Stimulated activated CD8-positive, alpha-beta memory T cell treated with anti-CD3 and anti-CD28 coated beads, Interleukin-4, amount 100 ng/mL, for 4 hours (primary cell): ENCODE data around the gene NR1I2.

ENCODE experiments used
- DNase-seq, 2 donors: peaks; one replicate each; pipeline ENCODE4 v3.0.0-alpha.2; 2020; ENCODE audit warnings: low read depth in 2 of 2, low spot score in 1 of 2

Gene NR1I2

DNA sequence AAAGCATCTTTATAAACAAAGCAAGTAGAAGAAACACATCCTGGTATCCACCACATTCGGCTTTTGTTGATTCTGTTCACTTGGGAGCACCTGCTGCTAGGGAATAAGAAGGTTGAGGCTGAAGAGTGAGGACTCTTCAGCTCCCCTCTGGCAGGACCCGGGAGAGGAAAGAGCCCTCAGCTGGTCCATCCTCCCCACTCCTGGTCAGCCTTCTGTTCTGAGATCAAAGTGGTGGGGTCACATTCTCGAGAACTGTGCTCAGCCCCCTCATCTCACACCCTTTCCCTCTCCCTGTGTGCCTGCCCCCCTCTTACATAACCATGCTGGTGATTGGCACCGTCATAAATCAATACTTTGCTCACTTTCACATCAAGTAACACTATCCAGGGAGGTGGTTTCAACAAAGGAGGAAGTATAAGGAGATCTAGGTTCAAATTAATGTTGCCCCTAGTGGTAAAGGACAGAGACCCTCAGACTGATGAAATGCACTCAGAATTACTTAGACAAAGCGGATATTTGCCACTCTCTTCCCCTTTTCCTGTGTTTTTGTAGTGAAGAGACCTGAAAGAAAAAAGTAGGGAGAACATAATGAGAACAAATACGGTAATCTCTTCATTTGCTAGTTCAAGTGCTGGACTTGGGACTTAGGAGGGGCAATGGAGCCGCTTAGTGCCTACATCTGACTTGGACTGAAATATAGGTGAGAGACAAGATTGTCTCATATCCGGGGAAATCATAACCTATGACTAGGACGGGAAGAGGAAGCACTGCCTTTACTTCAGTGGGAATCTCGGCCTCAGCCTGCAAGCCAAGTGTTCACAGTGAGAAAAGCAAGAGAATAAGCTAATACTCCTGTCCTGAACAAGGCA lies at the start of gene NR1I2:
Gene NR1I2, plus strand, starts transcription at position 772 of the 869 bp plus-strand sequence.
- no peak for DNase-seq

DNA sequence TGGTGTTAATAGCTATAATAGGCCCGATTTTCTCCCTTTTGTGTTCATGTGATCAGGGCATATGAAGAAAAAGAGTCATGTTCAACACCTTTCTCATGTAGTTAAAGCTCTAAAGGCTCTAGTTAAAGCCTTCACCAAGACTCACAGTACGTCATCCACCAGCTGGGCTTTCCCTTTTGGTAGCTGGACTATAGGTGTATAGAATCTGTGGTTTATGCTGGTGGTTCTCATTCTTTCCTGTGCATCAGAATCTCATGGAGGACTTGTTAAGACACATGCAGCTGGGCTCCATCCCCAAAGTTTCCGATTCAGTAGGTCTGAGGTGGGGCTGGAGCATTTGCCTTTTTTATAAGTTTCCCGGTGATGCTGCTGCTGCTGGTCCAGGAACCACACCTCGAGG lies 48.1 kb upstream of the NR1I2 start:
- DNase-seq = no peak

DNA sequence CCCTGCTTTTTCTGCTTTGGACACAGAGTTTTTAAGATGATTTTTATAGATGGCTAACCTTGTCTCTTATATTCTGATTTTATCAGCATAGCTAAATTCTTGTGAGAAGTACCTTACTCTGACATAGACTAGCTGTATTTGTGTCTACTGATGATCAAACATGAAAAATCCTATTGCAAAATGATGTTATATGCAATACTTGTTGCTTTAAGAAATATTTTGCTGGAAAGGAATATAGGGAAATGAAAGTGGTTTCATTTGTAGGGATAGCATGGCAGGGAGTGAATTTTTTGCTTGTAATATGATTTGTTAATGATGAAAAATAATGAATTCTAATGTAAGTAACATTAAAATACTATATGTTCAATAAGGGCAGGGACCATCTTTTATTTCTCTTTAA lies 43.2 kb upstream of the NR1I2 start:
- DNase-seq = no peak

DNA sequence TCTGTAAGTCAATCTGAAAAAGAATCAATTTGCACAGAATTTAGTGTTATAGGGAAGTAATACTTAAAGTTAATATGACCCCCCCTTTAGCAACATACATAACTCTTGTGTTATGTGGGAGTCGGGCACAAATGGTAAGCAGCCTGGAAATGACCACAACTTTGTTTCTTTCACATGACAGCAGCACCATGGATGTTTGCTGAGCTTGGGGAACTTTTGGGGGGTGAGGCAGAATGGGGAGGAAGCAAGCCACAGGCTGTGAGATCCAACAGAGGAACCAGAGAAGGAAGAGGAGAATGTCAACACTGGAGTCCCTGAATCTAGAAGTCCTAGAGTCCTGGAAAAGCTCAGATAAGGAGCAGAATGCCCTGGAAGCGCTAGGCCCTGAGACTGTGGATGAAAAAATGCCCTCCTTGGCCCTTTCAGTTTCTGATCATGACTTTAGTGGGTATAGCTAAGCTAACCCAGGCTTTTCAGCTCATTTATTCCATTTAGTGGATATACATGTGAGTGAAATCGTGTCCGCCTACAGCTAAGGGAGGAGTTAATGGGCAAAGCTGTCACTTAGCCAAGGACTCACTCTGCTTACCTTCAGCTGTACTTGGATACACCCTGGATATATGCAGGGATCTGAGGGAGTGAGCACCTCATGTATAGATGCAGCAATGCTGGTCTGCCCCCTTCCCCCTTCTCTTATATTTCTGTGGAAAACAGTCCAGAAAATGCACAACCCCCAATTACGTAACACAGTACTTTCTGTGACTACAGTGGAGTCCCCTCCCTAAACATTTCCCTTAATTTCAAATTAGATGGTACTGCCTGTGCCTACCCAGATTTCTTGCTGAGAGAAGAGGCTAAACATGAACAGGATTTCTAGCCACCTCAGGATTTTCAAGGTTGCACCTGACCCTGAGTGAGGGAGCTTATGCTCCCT lies 40.0 kb upstream of the NR1I2 start:
- DNase-seq = no peak

DNA sequence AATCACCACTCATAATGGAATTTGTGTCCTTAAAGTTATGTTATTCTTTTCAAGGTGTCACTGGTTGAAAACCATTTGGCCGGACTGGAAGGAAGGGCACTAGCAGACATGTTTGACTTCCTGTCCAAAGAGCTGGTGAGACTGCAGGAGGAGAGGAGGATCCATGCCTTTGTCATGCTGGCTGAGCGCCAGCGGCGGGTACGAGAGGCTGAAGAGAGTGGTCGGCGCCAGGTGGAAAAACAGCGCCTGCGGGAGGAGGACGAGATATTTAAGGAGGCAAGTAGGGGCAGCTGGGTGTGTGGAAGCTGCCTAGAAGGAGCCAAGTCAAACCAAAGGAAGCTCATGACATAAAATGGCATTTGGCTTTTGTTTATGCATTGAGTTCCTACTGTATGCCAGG lies 38.0 kb upstream of the NR1I2 start:
- no peak for DNase-seq

DNA sequence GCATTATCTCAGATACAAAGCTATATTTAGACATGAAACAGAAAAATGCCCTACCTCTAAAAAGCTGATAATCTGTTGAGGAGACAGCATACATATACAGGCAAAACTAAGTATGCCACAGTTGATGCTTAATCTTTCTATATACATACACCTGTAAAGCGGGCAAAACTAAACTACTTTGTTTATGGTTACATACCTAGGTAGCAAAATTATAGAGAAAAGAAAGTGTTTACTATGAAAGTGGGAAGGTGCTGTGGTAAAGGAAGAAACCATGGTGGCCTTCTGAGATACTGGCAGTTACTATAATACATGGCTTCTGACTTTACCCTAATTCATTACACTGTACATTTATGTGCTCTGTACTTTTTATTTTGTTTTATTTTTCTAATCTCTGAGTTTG lies 36.0 kb upstream of the NR1I2 start:
- no peak for DNase-seq

DNA sequence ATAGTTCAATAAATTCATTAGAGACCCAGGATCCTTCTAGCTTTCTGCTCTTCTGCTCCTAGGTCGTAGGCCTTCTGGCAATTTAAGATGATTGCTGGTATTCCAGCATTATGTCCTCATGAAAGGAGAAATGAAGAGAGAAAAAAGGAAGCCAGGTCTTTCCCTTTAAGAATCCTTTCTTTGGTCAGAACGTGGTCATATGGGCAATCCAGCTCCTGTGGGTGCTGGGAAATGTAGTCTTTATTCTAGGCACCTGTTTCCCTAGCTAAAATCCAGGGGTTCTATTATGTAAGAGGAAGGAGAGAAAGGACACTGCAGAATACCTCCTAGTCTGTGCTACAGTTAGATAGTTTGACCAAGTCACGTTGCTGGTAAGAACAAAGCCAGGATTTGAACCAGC lies 35.5 kb upstream of the NR1I2 start:
- no peak for DNase-seq

DNA sequence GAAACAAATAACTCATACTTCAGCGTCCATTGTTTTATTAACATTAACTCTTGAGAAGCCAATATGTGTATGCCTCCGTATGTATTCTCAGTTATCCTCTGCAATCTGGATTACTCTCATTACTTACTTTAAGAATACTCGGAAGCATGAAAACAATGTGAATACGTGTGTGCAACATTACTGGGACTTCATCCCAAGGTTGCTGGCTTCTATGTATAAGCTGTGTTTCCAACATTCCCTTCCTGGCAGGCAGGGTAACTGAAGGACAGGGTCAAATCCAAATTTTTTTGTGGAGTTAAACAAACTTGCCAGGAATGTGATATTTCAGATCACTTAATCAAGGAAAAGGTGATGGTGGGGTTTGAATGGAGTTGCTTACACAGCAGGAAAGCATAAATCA lies 34.5 kb upstream of the NR1I2 start:
- no peak for DNase-seq

DNA sequence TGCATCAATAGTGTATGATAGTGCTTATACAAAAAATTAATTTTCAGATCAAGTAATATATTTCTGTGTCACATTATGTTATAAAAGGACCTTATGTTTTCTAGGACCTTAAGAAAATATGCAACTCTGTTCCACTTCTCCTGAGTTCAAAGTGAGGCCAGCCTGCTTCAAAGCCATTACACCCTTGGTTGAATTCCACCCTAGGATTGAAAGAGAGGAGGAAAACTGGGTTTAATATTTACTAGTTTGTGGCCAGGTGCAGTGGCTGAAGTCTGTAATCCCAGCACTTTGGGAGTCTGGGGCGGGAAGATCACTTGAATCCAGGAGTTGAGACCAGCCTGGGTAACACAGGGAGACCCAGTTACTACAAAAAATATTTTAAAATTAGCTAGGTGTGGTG lies 32.9 kb upstream of the NR1I2 start:
- DNase-seq = no peak

DNA sequence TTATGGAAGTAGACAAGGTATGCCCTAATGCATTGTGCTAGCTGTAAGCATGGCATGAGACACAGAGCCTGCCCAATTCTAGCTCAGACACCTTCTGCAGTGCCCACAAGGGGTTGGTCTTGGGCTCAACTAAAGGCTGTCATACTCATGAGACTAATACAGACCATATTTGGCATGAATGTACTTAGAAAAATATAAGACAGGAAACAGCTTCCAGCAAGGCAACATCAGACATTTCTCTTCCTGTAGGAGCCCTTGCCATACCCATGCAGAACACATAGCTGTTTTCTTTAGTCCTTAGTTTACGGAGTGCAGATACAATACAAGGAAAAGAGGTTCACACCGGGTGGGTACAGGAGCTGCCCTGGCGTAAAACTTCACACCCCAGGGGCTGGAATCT lies 30.5 kb upstream of the NR1I2 start:
- no peak for DNase-seq

DNA sequence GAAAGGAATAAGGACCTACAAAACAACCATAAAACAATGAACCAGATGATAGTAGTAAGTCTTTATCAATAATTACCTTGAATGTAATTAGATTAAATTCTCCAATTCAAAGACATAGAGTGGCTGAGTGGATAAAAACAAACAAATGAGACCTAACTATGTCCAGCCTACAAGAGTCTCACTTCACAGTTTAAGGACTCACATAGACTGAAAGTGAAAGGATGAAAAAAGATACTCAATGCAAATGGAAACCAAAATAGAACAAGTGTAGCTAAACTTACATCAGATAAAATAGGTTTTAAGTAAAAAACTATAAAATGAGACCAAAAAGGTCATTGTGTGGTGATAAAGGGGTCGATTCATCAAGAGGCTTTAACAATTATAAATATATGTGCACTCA lies 21.9 kb upstream of the NR1I2 start:
- no peak for DNase-seq

DNA sequence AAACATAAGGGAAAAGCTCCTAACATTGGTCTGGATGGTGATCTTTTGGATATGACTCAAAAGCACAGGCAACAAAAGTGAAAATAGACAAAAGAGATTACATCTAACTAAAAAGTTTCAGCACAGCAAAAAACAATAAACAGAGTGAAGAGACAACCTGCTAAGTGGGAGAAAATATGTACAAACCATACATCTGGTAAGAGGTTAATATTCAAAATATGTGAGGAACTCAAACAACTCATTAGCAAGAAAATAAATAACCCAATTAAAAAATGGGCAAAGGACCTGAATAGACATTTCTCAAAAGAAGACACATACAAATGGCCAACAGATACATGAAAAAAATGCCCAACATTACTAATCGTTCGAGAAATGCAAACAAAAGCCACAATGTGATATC lies 19.0 kb upstream of the NR1I2 start:
- no peak for DNase-seq

DNA sequence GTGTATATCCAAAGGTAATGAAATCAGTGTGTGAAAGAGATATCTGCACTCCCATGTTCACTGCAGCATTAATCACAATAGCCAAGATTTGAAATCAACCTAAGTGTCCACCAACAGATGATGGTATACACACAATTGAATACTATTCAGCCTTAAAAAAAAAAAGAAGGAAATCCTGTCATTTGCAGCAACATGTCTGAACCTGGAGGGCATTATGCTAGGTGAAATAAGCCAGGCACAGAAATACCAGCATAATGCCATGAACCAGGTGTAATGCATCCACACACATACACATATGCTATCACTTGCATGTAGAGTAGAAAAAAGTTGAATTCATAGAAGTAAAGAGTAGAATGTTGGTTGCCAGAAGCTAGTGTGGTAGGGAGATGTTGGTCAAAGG lies 18.4 kb upstream of the NR1I2 start:
- no peak for DNase-seq

DNA sequence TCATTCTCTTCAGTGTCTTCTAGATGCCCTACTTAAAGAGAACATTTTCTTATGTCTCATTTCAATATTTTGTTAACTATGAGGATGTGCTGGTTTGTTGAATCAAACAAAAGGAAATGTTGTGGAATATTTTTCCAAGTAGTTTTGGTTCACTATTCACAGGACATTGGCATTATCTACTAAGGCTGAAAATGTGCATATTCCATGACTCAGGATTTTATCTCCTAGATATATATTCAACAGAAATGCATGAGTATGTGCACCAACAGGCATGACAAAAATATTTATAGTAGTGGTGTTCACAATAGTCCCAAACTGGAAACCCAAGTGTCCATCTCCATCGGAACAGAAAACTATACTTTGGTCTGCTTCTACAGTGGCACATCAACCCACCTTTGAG lies 16.7 kb upstream of the NR1I2 start:
- DNase-seq = no peak

DNA sequence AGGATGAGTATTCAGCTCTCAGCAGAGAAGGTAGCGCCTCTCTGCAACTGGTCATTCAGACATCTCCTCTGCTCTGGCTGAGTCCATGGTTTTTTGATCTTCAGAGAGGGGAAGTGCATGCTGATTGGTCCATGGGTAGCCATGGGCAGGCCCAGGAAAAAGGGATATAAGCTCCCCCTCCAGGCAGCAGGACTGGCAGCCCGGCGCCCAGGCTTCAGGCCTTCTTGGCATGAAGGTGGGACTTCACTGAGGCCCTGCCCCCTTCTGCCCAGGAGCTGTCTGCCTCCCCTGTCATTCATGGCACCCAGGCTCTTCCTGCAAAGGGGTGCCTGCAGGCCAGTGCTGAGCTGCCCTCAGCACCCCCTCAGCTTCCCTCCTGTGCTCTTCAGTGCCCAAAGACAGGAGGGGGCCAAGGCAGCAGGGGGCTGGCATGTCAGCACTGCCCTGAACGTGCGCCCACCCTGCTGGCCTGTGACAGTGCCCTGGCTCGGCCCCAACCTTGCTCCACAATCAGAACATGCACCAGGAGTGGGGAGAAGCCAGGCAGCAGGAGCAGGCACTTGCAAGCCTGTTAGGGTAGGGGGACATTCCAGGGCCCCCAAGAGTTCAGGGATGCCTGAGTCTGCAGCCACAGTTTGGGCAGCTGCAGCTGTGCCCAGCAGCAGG lies 13.8 kb upstream of the NR1I2 start:
- DNase-seq = no peak

DNA sequence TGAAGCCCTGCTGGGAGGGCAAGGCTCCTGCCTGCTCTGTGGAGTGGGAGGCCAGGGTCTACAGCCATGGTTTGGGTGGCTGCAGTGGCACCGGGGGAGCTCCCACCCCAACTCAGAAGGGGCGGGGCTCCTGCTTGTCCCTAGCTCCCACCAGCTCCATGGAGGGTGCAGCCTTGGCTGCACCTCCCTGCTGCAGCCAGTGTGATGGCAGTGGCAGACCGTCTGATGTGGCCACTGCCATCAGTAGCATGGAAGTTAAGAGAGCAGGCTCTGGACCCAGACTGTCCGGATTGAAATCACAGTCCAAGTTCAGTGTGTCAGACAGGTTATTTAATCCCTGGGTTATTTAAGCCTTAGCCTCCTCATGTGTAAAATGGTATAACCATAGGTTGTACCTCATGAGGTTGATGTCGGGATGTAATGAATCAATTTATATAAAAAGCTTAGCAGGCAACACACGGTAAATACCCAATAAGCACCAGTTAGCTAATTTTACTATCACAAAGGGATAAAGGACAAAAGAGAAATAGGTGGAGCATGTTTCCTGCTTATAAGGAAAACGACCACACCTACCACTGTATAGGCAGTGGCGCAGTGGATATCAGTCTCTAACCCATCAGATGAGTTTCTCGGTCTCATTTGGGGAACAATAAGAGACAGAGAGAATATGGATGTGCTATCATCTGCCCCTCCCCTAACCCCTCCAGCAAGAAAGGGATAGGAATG lies 13.1 kb upstream of the NR1I2 start:
- DNase-seq = no peak

DNA sequence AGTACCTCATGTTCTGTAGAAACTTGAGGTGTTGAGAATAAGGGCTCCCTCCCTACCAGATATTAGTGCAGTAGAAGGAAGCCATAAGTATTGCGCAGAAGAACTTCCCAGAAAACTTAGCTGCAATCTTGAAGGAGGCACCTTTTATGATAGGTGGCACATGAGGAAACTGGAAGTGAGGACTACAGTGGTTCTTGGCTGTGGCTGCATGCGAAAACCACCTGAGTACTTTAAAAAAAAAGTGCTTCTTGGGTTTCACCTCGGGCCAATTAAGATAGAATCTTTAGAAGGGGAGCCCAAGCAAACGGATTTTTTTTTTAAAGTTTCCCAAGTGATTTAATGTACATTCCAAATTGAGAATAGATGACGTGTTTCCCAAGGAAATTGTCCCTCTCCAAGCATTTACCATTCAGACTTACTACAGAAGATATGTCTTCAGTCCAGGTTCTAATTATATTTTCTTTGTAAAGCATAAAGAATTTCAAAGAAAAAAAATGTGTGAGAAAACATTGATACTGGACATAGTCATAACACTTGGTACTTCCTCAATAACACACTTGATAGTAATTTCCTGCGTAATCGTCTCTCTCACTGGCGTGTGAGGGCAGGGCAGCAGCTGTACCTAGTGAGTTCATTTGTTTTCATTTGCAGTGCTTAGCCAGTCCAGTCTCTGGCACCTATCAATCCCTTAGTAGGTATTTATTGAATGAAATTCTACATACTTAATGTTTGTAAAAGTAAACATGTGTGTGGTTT lies 12.3 kb upstream of the NR1I2 start:
- DNase-seq = no peak

DNA sequence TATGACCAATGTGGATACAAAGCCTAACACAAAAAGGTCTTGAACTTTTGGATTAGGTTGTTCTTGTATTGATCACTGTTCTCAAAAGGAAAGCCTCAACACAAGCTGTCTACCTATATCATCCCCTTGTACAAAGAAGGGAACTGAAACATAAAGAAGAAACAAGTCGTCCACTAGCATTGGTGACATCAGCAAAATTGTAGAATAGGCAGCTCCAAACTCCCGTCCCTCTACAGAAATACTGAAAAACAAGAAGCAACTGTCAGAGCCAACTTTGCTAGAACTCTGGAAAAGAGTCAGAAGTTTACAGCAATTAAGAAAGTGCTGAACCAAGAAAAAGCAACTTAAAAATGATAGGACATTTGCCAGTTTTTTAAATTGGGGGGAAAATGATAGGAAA lies 7.5 kb upstream of the NR1I2 start:
- no peak for DNase-seq

DNA sequence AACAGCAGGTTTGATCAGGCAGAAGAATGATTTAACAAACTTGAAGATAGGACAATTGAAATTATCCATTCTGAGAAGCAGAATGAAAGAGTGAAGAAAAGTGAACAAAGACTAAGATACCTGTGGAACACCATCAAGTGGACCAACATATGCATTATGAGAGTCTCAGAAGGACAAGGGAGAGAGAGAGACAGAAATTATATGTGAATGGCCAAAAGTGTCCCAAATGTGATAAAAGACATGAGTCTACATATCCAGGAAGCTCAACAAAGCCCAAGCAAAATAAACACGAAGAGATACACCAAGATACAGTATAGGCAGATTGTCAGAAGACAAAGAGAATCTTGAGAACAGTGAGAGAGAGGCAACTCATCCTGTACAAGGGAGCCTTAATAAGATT lies 5.6 kb upstream of the NR1I2 start:
- DNase-seq = no peak

DNA sequence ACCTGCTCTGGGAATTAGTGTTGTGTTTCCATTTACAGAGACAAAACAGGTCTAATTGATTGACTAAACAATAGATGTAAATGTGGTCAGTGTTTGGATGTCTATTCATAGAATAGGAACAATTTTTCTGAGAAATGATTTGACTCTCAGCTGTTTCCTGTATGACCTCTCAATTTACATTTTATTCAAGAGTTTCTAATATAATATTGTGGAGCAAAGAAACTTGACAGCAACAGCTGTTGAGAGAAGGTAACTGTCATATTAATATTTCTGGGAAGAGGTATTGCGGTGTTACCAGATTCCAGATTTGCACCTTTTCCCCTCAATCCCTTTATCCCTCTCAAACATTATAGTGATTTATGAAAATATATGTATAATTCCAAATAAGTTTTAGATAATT lies 3.7 kb upstream of the NR1I2 start:
- no peak for DNase-seq
